Thyroid gland (tissue), 4 donors: Measurements from ENCODE around the gene NOM1. TPM values are rescaled to one million over a fixed set of nuclear protein-coding genes. Genes with fewer than 3 reads are reported as not detected.

ENCODE experiments used
- DNase-seq, 2 donors: peaks; one replicate each; pipeline ENCODE4 v3.0.0-alpha.2; 2019
- H3K27ac ChIP-seq, 3 donors: fragments of 200-600 bp; sonication (generic); 1 replicate in 2 of 3; 2 replicates in 1 of 3; pipeline ENCODE4 v1.5.1; 2016 to 2019; ENCODE audit warnings: mild to moderate bottlenecking in 1 of 3, moderate library complexity in 1 of 3
- H3K27me3 ChIP-seq: fragments of 200-600 bp; sonication (generic); one replicate; pipeline ENCODE4 v1.5.1; 2019
- H3K36me3 ChIP-seq, 2 donors: fragments of 200-600 bp; sonication (generic); one replicate each; pipeline ENCODE4 v1.5.1; 2016 to 2019
- H3K4me1 ChIP-seq, 2 donors: fragments of 200-600 bp; sonication (generic); one replicate each; pipeline ENCODE4 v1.5.1; 2017 to 2019
- H3K4me3 ChIP-seq, 3 donors: fragments of 200-600 bp; sonication (generic); replicated peaks in 1 of 3; 1 replicate in 2 of 3; 2 replicates in 1 of 3; pipeline ENCODE4 v1.5.1; 2016; ENCODE audit warnings: mild to moderate bottlenecking in 1 of 3
- H3K9me3 ChIP-seq: fragments of 200-600 bp; sonication (generic); one replicate; pipeline ENCODE4 v1.5.1; 2017
- POLR2A ChIP-seq, 2 donors: fragments of 450-650 bp; IDR thresholded peaks; one replicate each; pipeline ENCODE4 v1.6.1; 2017; ENCODE audit warnings: antibody characterized with exemption in 2 of 2, mild to moderate bottlenecking in 2 of 2, moderate library complexity in 1 of 2
- WGBS, 2 donors: methylation state at CpG; one replicate each; pipeline ENCODE4 v1.1.5; 2017; 5-methylcytosine and 5-hydroxymethylcytosine counted together
- intact Hi-C: fragments of 100-400 bp; cut with DNase I; formaldehyde crosslinking; loops from one replicate; pipeline ENCODE4 v1.15.1; 2023
- total RNA-seq, 4 donors: library from RNA; depleted of rRNA; stranded (reverse); fragments of >200 nt; gene quantifications; one replicate each; pipeline ENCODE4 v1.2.3, GENCODE V29; 2016
- TF ChIP-seq, protein P1 (sequence below), 6 experiments: fragments of 200-600 bp in 3 of 6; fragments of 450-650 bp in 3 of 6; sonication (generic) in 3 of 6; IDR thresholded peaks; one replicate each; pipeline ENCODE4 v1.5.1; 2016 to 2019; ENCODE audit warnings: antibody characterized with exemption in 6 of 6, mild to moderate bottlenecking in 2 of 6, inconsistent platforms in 1 of 6, moderate library complexity in 1 of 6

Gene NOM1
- total RNA-seq, 4 donors from 2014 or later, result 11.2 to 25.7 (median 16.8) TPM

DNA sequence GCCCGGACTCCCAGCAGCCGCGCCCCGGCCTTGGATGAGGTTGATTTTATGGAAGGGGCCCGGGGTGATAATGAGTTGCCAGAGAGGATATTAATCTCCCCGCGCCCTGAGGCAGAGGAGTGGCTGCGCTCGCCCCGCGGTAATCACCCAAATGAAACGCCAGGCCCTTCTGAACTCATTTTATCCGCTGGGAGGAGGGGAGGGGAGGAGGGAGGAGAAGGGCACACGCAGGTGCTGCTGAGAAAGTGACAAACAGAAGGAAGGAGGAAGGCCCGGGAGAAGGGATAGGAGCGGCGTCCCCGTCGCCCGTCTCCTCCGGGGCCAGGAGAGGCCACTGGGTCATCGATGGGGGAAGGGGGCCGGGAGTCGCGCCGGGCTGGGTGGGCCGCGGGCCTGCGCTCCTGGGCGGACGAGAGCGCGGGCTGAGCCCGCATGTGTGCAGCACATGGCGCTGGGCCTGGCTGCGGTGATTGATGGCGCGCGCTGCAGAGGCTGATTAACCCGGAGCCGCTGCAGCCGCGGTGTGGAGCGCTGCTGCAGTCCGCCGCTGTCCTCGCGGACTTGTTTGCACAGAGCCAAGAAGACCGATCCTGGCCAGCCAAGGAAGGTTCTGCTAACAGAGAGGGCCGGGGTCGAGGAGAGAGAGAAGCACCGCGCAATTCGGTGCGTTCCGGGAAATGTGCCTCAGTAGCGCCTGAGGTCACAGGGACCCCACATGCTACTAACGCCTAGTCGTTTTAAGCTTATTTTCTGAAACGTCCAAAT is 54.4 kb downstream of the NOM1 start:
- no peak for TF ChIP-seq POLR2A (IDR thresholded peaks at IDR 0.05)
- TF ChIP-seq, protein P1, sequence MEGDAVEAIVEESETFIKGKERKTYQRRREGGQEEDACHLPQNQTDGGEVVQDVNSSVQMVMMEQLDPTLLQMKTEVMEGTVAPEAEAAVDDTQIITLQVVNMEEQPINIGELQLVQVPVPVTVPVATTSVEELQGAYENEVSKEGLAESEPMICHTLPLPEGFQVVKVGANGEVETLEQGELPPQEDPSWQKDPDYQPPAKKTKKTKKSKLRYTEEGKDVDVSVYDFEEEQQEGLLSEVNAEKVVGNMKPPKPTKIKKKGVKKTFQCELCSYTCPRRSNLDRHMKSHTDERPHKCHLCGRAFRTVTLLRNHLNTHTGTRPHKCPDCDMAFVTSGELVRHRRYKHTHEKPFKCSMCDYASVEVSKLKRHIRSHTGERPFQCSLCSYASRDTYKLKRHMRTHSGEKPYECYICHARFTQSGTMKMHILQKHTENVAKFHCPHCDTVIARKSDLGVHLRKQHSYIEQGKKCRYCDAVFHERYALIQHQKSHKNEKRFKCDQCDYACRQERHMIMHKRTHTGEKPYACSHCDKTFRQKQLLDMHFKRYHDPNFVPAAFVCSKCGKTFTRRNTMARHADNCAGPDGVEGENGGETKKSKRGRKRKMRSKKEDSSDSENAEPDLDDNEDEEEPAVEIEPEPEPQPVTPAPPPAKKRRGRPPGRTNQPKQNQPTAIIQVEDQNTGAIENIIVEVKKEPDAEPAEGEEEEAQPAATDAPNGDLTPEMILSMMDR (IDR thresholded peaks at IDR 0.05), result no peak
- Histone ChIP-seq H3K36me3 (no peaks in the 10 kb centered on the region), H3K9me3 (no peaks in the 10 kb centered on the region), H3K4me1 (peaks cover 25 to 48% of the 10 kb centered on the region in 2 donors), H3K27me3 (peaks cover 66% of the 10 kb centered on the region), H3K27ac (no peak overlapping the region), H3K4me3 (no peak overlapping the region)
- DNase-seq, result no peak
- intact Hi-C loops, result no loop called here
- WGBS, 2 donors, result 3% methylated on average over 38 to 58 of the region's 60 CpGs

DNA sequence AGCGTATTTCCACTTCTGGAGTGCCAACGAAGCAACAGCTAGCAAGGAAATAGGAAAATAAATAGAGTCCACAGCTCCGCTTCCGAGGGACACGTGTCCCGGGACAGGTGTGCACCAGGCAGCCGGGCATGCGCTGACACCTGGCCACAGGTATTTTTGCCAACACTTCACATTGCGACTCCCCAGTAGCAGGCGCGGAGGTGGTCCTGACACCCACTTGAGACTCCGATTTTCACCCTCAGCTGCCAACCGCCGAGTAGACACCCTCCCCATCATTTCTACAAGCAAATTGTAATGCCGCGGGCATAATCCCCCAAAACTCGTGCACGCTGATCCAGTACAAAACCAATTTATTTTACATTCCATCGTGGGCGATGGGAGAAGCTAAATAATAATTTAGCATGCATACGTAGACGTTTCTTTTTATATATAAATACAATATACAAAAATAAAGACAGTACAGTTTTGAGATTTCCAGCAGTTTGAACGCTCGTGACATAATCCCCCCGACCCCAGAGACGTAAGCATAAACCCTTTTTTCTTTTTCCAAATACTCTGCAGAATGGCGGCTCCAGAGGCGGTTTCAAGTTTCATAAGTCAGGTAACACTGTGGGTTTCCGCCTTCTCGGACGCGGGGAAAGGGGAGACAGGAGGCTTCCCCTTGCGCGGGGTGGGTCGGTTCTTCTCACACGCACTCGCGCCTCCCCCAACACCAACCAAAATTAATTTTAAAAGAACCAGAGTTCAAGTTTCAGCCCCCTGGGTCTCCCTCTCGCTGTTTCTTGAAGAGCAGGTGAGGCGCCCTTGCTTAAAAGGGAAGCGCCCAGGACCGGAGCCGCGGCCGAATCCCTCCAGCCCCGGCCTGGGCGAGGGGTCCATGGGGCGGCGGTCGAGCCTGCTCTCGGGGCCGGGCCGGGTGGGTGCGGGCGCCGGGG is 55.3 kb downstream of the NOM1 start:
- Histone ChIP-seq H3K4me1 (peaks cover 25 to 52% of the 10 kb centered on the region in 2 donors), H3K4me3 (no peak overlapping the region), H3K27ac (no peak overlapping the region), H3K9me3 (no peaks in the 10 kb centered on the region), H3K36me3 (no peaks in the 10 kb centered on the region), H3K27me3 (peaks cover 71% of the 10 kb centered on the region)
- 6 to 10% methylated on average over 38 to 39 of the region's 56 CpGs for WGBS, 2 donors
- DNase-seq, result no peak
- intact Hi-C loops, result no loop called here
- TF ChIP-seq, protein P1 (IDR thresholded peaks at IDR 0.05), result no peak
- no peak for TF ChIP-seq POLR2A (IDR thresholded peaks at IDR 0.05)

DNA sequence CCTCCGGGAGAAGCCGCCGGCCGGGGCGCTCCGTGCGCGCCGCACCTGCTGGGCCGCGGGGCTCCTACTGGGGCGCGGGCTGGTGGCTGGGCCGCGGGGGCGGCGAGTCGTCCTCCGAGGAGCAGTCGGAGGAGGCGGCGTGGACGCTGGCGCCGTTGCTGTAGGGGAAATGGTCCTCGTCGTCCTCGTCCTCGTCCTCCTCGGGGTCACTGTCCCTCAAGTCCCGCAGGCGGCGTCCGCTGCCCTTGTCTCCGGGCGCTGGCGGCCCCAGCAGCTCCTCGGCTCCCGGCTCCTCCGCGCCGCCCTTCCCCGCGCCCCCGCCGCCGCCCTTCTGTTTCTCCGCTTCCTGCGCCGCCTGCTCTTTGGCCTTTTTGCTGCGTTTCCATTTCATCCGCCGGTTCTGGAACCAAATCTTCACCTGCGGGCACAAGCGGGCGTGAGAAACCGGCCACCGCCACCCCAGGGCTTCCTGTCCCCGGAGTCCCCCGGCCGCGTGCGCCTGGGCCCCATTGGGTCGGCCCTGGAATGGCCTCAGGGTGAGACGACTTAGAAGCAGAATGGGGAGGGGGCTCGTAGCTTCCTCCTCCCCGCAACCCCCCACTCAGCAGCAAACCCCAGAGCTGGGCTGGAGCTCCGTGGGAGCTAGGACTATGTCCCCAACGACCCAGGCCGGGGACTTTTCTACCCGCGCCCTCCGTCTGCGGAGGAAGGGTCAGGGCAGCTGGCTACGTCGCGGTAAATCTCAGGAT is 56.1 kb downstream of the NOM1 start:
- H3K4me1 ChIP-seq, result peaks cover 19 to 43% of the 10 kb centered on the region in 2 donors
- no peaks in the 10 kb centered on the region for H3K36me3 ChIP-seq
- no peak for TF ChIP-seq POLR2A (IDR thresholded peaks at IDR 0.05)
- TF ChIP-seq, protein P1 (IDR thresholded peaks at IDR 0.05), result no peak
- no peak for DNase-seq
- H3K4me3 ChIP-seq, result no peak overlapping the region
- intact Hi-C loops, result no loop called here
- H3K9me3 ChIP-seq, result no peaks in the 10 kb centered on the region
- peaks cover 64% of the 10 kb centered on the region for H3K27me3 ChIP-seq
- 2 to 4% methylated on average over 41 to 56 of the region's 77 CpGs for WGBS, 2 donors
- H3K27ac ChIP-seq, result no peak overlapping the region

DNA sequence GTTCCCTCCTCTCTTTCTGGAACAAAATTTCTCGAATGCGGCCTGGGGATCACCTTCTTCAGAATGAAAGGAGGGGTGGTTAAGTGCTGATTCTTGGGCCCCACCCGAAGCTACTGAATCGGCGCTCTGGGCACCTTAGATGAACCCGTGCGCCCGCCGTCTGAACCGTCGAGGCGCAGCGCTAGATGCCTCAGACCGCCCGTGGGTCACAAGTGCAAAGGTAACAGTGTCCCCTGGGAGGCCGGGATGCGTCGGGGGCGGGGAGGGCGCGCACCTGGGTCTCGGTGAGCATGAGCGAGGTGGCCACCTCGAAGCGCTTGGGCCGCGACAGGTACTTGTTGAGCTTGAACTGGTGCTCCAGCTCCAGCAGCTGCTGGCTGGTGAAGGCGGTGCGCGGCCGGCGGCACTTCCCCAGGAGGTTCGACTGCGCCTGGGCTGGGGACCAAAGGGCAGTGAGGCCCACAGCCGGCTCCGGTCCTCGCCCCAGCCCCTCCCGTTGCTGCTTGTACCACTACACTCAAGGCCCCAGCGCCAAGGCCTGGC is 56.8 kb downstream of the NOM1 start:
- 3 to 5% methylated on average over 26 to 35 of the region's 39 CpGs for WGBS, 2 donors
- no peak overlapping the region for H3K27ac ChIP-seq
- H3K36me3 ChIP-seq, result no peaks in the 10 kb centered on the region
- H3K9me3 ChIP-seq, result no peaks in the 10 kb centered on the region
- H3K4me1 ChIP-seq, result peaks cover 20 to 46% of the 10 kb centered on the region in 2 donors
- intact Hi-C loops, result no loop called here
- no peak for DNase-seq
- TF ChIP-seq, protein P1 (IDR thresholded peaks at IDR 0.05), result no peak
- no peak for TF ChIP-seq POLR2A (IDR thresholded peaks at IDR 0.05)
- peaks cover 57% of the 10 kb centered on the region for H3K27me3 ChIP-seq
- H3K4me3 ChIP-seq, result no peak overlapping the region
